Fibroblast of the aortic adventitia (primary cell): ENCODE data around the gene AHNAK. TPM values are rescaled to one million over a fixed set of nuclear protein-coding genes. Genes with fewer than 3 reads are reported as not detected.
"Not testable (repeated sequence)": the region's sequence is repeated elsewhere in the genome, so short reads cannot be mapped to it uniquely, and the experiment has no call there.

ENCODE experiments used
- DNase-seq: peaks from one replicate; pipeline ENCODE4 v3.0.0-alpha.2; 2010; ENCODE audit warnings: low read depth
- H3K4me3 ChIP-seq: 2 replicates; pipeline ENCODE4 v1.5.1; 2011; ENCODE audit warnings: low read depth, mild to moderate bottlenecking, control low read depth, low read length, moderate library complexity
- CTCF ChIP-seq: IDR thresholded peaks from 2 replicates; pipeline ENCODE4 v1.5.1; 2011; ENCODE audit warnings: mild to moderate bottlenecking, low read length, control low read depth, inconsistent platforms; ENCODE audit not compliant: insufficient read depth
- total RNA-seq: library from RNA; depleted of rRNA; stranded (reverse); fragments of >200 nt; gene quantifications from 2 replicates; pipeline ENCODE4 v1.2.3, GENCODE V29; 2012; ENCODE audit warnings: low replicate concordance

Gene AHNAK
- total RNA-seq, 1 donor, result 737 TPM

GRCh38 chr11:62560566-62561103 is 14.0 kb upstream of the AHNAK start:
- DNase-seq, result peak; percentile 99
- TF ChIP-seq CTCF, result peak; percentile 93
- H3K4me3 ChIP-seq, result no peak overlapping the region

DNA sequence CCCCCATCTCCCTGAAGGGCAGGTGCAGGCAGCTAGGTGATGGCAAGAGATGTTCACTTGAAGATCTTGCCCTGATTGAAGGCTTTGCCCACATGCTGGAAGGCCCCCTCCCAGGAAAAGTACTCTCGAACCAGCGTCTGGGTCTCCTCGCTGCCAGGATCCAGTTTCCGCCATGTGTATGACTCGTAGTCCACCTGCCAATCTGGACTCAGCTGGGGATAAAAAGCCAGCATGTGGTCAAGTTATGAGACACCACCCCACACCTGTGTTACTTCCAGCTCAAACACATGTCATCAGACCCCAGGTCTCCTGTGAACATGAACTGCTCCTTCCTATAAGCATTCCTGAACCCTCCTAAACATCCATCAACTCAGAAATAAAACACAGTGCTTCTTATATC is 13.0 kb upstream of the AHNAK start:
- not testable (repeated sequence) for DNase-seq, H3K4me3 ChIP-seq

DNA sequence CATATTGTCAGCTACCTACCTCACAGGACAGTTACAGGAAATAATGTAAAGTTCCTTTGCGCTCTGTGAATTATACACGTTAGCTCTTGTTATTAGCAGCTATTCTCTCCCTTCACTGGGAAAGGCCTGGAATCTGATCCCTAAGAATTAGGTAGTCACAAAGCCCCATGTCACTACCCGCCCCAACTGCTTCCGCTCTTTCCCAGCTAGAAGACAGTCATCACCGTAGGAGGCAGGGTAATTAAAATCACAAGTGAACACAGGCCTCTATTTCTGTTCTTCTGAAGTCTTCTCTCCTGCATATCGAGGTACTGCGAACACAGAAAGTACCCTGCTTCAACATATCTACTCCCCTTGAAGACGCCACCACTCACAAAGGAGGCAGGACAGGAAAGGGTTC is 12.6 kb upstream of the AHNAK start:
- no peak for DNase-seq
- TF ChIP-seq CTCF, result no peak

DNA sequence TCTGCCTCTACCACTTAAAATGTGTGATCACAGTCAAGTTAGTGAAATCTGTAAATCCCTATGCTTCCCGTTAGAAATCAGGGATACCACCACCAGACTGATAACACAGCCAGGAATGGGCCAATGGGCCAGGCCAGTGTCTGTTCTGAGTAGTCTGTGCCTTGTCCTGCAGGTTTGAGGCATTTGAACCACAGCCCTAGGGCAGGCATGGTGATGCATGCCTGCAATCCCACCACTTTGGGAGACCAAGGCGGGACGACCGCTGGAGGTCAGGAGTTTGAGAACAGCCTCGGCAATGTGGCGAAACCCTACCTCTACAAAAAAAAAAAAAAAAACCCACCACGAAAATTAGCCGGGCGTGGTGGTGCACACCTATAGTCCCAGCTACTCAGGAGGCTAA is 12.1 kb upstream of the AHNAK start:
- no peak overlapping the region for H3K4me3 ChIP-seq
- TF ChIP-seq CTCF, result no peak
- DNase-seq, result no peak

More for the DNA sequence above, 12.6 kb upstream of the AHNAK start:
- no peak overlapping the region for H3K4me3 ChIP-seq

GRCh38 chr11:62556875-62557631 is 10.4 kb upstream of the AHNAK start:
- peak; percentile 49 for DNase-seq
- H3K4me3 ChIP-seq, result peak overlapping the region; percentile 22
- TF ChIP-seq CTCF, result no peak

- peak overlapping the region; percentile 48 for H3K4me3 ChIP-seq
- DNase-seq, result peak; percentile 95
- TF ChIP-seq CTCF, result no peak
These were observed 9.7 kb upstream of the AHNAK start for GRCh38 chr11:62556108-62556874.

DNA sequence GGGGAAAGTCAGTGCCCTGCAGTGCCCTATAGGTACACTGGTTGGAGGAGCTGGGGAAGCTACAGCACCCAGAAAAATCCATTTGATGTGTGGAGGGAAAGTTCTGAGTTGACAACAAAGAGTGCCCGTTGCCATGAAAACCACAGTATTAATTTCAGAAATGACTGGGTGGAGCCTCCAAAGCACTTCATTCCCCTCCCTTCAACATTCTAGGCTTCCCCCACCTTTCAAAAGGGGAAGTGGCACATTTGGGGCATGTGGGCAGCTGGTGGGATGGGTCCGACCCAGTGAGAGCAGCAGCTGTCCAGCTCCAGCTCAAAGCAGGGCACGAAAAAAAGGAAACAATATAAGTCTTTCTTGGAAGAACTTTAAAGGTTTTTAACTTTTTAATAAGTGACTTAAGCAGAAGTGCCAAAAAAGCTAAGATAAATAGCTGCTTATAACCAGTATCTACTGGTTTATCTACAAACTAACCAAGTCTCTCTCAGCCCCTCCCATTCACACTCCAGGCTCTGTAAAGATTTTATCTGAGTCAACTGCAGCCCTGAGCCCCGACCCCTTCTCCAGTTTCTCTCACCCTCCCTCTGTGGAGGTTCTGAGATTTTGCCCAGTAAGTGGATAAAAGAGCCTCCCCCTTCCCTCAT is 9.0 kb upstream of the AHNAK start:
- peak; percentile 62 for DNase-seq
- no peak for TF ChIP-seq CTCF
- H3K4me3 ChIP-seq, result peak overlapping the region; percentile 48
